ENCODE measurements around the gene KRT7.

GRCh38 chr12:52244615-52244994 is 11.6 kb downstream of the KRT7 start:
- TF ChIP-seq CTCF (IDR thresholded peaks at IDR 0.05; ENCODE audit: low read depth, low read length, poor library complexity, severe bottlenecking), result no peak
- no peak for TF ChIP-seq EZH2phosphoT487 (IDR thresholded peaks at IDR 0.05; ENCODE audit: borderline replicate concordance, low read length)
